Heart left ventricle (tissue), 13 donors: ENCODE measurements around the gene MROH8.

ENCODE experiments used
- CTCF ChIP-seq, 12 donors: fragments of 200-600 bp; sonication (generic) in 4 of 12; IDR thresholded peaks; one replicate each; pipeline versions ENCODE4 v1.5.0 to v1.8.0; 2018 to 2022; ENCODE audit warnings: antibody characterized with exemption in 12 of 12, mild to moderate bottlenecking in 5 of 12
- POLR2A ChIP-seq, 2 donors: fragments of 450-650 bp; IDR thresholded peaks; one replicate each; pipeline ENCODE4 v1.6.1; 2017; ENCODE audit warnings: antibody characterized with exemption in 2 of 2, mild to moderate bottlenecking in 2 of 2, moderate library complexity in 2 of 2
- donor health status: ischemic (EF 13 %, LVEDD 7.1; RV severe dilation, severe dysfunction).
- donor health status: DM: no; HTN: yes; CAD: no.
- donor health status: DM: no; HTN: no; CAD: no.
- donor health status: ischemic (EF 25% LVEDD 6.9; RV normal size, moderate dysfunction).
- donor health status: ischemic (EF 25% LVEDD 5.7; RV mildly dilated, moderate dysfunction).
- donor health status: ischemic (EF 35%, LVEDD 5.7; RV mildly dilated, moderate dysfunction).
- donor health status: nonischemic (EF 11% LVEDD 7.7; RV severe dilation, severe dysfunction).
- donor health status: DM: yes; HTN: yes; CAD: no.
- donor health status: PGD.
- donor health status: ischemic (EF 29% LVEDD 5.4; RV normal size, mild dysfunction).
- donor health status: nonischemic (EF 23%, LVEDD 6.1; RV moderate dilation, normal function).

GRCh38 chr20:37222086-37222485, 42.7 kb upstream of the MROH8 start:
- TF ChIP-seq CTCF (IDR thresholded peaks at IDR 0.05) = no peak
- TF ChIP-seq POLR2A (IDR thresholded peaks at IDR 0.05) = no peak
